ENCODE data around the gene SHC1.

Gene SHC1

GRCh38 chr1:155017946-155018316 lies 47.4 kb upstream of the SHC1 start:
- Histone ChIP-seq H3K9ac (ENCODE audit: low read depth, low read length) (no peak overlapping the region), H3K4me3 (ENCODE audit: low read depth in 1 of 2, low read length in 2 of 2) (no peak overlapping the region), H3K4me2 (ENCODE audit: insufficient read depth, low read length) (peak overlapping the region; percentile 41; the same call in 1 of the 2 replicates), H3K4me1 (ENCODE audit: insufficient read depth, low read length) (peaks cover 13% of the 10 kb centered on the region), H3K27ac (ENCODE audit: low read length) (no peak overlapping the region), H4K20me1 (ENCODE audit: insufficient read depth, low read length) (peaks cover 50% of the 10 kb centered on the region), H3K9me3 (ENCODE audit: insufficient read depth, low read length, severe bottlenecking) (no peaks in the 10 kb centered on the region), H3K36me3 (ENCODE audit: insufficient read depth, low read length) (no peaks in the 10 kb centered on the region), H3K27me3 (ENCODE audit: insufficient read depth, low read length, poor library complexity) (peaks cover 33% of the 10 kb centered on the region), H3K79me2 (ENCODE audit: insufficient read depth, low read length) (no peaks in the 10 kb centered on the region), H2AFZ (ENCODE audit: low read depth, low read length) (no peak overlapping the region)
- no peak for ATAC-seq (ENCODE audit: insufficient read depth, low read depth)
- TF ChIP-seq EZH2 (IDR thresholded peaks at IDR 0.05; ENCODE audit: borderline replicate concordance, low read depth, low read length, severe bottlenecking) (no peak), CTCF (IDR thresholded peaks at IDR 0.05; ENCODE audit: borderline replicate concordance, extremely low read depth, low read length, poor library complexity, severe bottlenecking) (no peak)
- DNase-seq, result no peak

GRCh38 chr1:155017041-155017945 lies 46.7 kb upstream of the SHC1 start:
- Histone ChIP-seq H4K20me1 (ENCODE audit: insufficient read depth, low read length) (peaks cover 55% of the 10 kb centered on the region), H2AFZ (ENCODE audit: low read depth, low read length) (no peak overlapping the region), H3K9me3 (ENCODE audit: insufficient read depth, low read length, severe bottlenecking) (no peaks in the 10 kb centered on the region), H3K9ac (ENCODE audit: low read depth, low read length) (no peak overlapping the region), H3K36me3 (ENCODE audit: insufficient read depth, low read length) (no peaks in the 10 kb centered on the region), H3K4me2 (ENCODE audit: insufficient read depth, low read length) (peak overlapping the region; percentile 41), H3K79me2 (ENCODE audit: insufficient read depth, low read length) (no peaks in the 10 kb centered on the region), H3K27ac (ENCODE audit: low read length) (no peak overlapping the region), H3K4me3 (ENCODE audit: low read depth in 1 of 2, low read length in 2 of 2) (no peak overlapping the region), H3K4me1 (ENCODE audit: insufficient read depth, low read length) (peaks cover 13% of the 10 kb centered on the region), H3K27me3 (ENCODE audit: insufficient read depth, low read length, poor library complexity) (peaks cover 34% of the 10 kb centered on the region)
- TF ChIP-seq CTCF (IDR thresholded peaks at IDR 0.05; ENCODE audit: borderline replicate concordance, extremely low read depth, low read length, poor library complexity, severe bottlenecking) (peak; percentile 99), EZH2 (IDR thresholded peaks at IDR 0.05; ENCODE audit: borderline replicate concordance, low read depth, low read length, severe bottlenecking) (no peak)
- peak; percentile 82 for DNase-seq
- ATAC-seq (ENCODE audit: insufficient read depth, low read depth), result peak; percentile 98

GRCh38 chr1:155016231-155016831 lies 45.8 kb upstream of the SHC1 start:
- Histone ChIP-seq H2AFZ (ENCODE audit: low read depth, low read length) (no peak overlapping the region), H3K9ac (ENCODE audit: low read depth, low read length) (no peak overlapping the region), H3K4me2 (ENCODE audit: insufficient read depth, low read length) (no peak overlapping the region), H3K9me3 (ENCODE audit: insufficient read depth, low read length, severe bottlenecking) (no peaks in the 10 kb centered on the region), H4K20me1 (ENCODE audit: insufficient read depth, low read length) (peaks cover 62% of the 10 kb centered on the region), H3K36me3 (ENCODE audit: insufficient read depth, low read length) (no peaks in the 10 kb centered on the region), H3K27me3 (ENCODE audit: insufficient read depth, low read length, poor library complexity) (peaks cover 31% of the 10 kb centered on the region), H3K4me3 (ENCODE audit: low read depth in 1 of 2, low read length in 2 of 2) (no peak overlapping the region), H3K4me1 (ENCODE audit: insufficient read depth, low read length) (peaks cover 13% of the 10 kb centered on the region), H3K27ac (ENCODE audit: low read length) (no peak overlapping the region), H3K79me2 (ENCODE audit: insufficient read depth, low read length) (no peaks in the 10 kb centered on the region)
- TF ChIP-seq CTCF (IDR thresholded peaks at IDR 0.05; ENCODE audit: borderline replicate concordance, extremely low read depth, low read length, poor library complexity, severe bottlenecking), result no peak
- no peak for ATAC-seq (ENCODE audit: insufficient read depth, low read depth)
- DNase-seq, result peak; percentile 27

Data from DND-41 (cell line).